ENCODE results near the gene RGPD6.
"Not testable (repeated sequence)": the region's sequence is repeated elsewhere in the genome, so short reads cannot be mapped to it uniquely, and the experiment has no call there.

The RGPD6 gene

GRCh38 chr2:110480084-110480483 lies 96.9 kb downstream of the RGPD6 start:
- DNase-seq, result not testable (repeated sequence)

GRCh38 chr2:110477370-110477769 lies 99.7 kb downstream of the RGPD6 start:
- not testable (repeated sequence) for DNase-seq

GRCh38 chr2:110476952-110477351 lies 100.1 kb downstream of the RGPD6 start:
- DNase-seq, result not testable (repeated sequence)

- DNase-seq, result not testable (repeated sequence)
Measured at GRCh38 chr2:110475627-110476359, 101.2 kb downstream of the RGPD6 start.

GRCh38 chr2:110474898-110475297 lies 102.1 kb downstream of the RGPD6 start:
- DNase-seq, result not testable (repeated sequence)

- DNase-seq, result not testable (repeated sequence)
Measured at GRCh38 chr2:110473059-110473358, 104.0 kb downstream of the RGPD6 start.

- not testable (repeated sequence) for DNase-seq
Measured at GRCh38 chr2:110472171-110473058, 104.6 kb downstream of the RGPD6 start, which contains the start of gene LIMS4. TSS of gene LIMS4 (minus strand) at chr2:110472816. CDS start at chr2:110472778, 38 bp downstream.

- not testable (repeated sequence) for DNase-seq
Measured at GRCh38 chr2:110468921-110469320, 108.1 kb downstream of the RGPD6 start.

GRCh38 chr2:110465312-110465711 lies 111.7 kb downstream of the RGPD6 start:
- not testable (repeated sequence) for DNase-seq

Data from activated naive CD4-positive, alpha-beta T cell treated with Interleukin-2 at 50 U/mL for 16 hours (primary cell).